SK-N-SH (cell line): Measurements from ENCODE around the gene SPEF1. TPM values are rescaled to one million over a fixed set of nuclear protein-coding genes. Genes with fewer than 3 reads are reported as not detected.

ENCODE experiments used
- CTCF ChIA-PET: fragments of 300-600, 350-600 bp; formaldehyde crosslinking; extraction: SDS; loops from one replicate; lab custom pipeline; 2021; lab: Yijun Ruan, JAX
- POLR2A ChIA-PET: fragments of 350-600 bp; sonication (Branson Sonifier 250); formaldehyde crosslinking; extraction: SDS; loops from one replicate; lab custom pipeline; 2020; ENCODE audit warnings: antibody characterized with exemption, inconsistent platforms; lab: Yijun Ruan, JAX
- DNase-seq: peaks from one replicate; pipeline ENCODE4 v3.0.0; 2012
- H2AFZ ChIP-seq: fragments of 200-600 bp; sonication (generic); 2 replicates; pipeline ENCODE4 v1.8.1; 2016; ENCODE audit warnings: antibody characterized with exemption, mild to moderate bottlenecking, low read depth
- H3F3A ChIP-seq: fragments of 200-600 bp; sonication (generic); replicated peaks from 2 replicates; pipeline ENCODE3; 2016; ENCODE audit warnings: antibody characterized with exemption, mild to moderate bottlenecking; ENCODE audit not compliant: insufficient read depth
- H3K27ac ChIP-seq, 2 experiments: fragments of 200-500 bp in 1 of 2; fragments of 200-600 bp in 1 of 2; sonication (Bioruptor generic) in 1 of 2; sonication (generic), shearing (Covaris generic) in 1 of 2; 2 replicates each; pipeline versions ENCODE4 v1.5.1 to v1.6.1; 2014 to 2016; ENCODE audit warnings: low read depth in 2 of 2, inconsistent platforms in 1 of 2, low read length in 1 of 2, mild to moderate bottlenecking in 1 of 2, mixed read lengths in 1 of 2
- H3K27me3 ChIP-seq: fragments of 200-600 bp; sonication (generic), shearing (Covaris generic); 2 replicates; pipeline ENCODE4 v1.6.1; 2016; ENCODE audit warnings: mixed run types; ENCODE audit not compliant: insufficient read depth
- H3K36me3 ChIP-seq, 2 experiments: fragments of 200-500 bp in 1 of 2; fragments of 200-600 bp in 1 of 2; sonication (Bioruptor generic) in 1 of 2; sonication (generic) in 1 of 2; replicated peaks in 1 of 2; 2 replicates each; pipeline versions ENCODE3 to v1.5.1; 2014 to 2016; ENCODE audit warnings: low read length in 1 of 2, mild to moderate bottlenecking in 1 of 2; ENCODE audit not compliant: insufficient read depth in 2 of 2, control insufficient read depth in 1 of 2
- H3K4me1 ChIP-seq, 2 experiments: fragments of 200-500 bp in 1 of 2; fragments of 200-600 bp in 1 of 2; sonication (Bioruptor generic) in 1 of 2; sonication (generic), shearing (Covaris generic) in 1 of 2; 2 replicates each; pipeline versions ENCODE4 v1.5.1 to v1.6.1; 2014 to 2016; ENCODE audit warnings: low read depth in 1 of 2, low read length in 1 of 2, mixed run types in 1 of 2; ENCODE audit not compliant: insufficient read depth in 2 of 2, control insufficient read depth in 1 of 2
- H3K4me2 ChIP-seq: fragments of 200-600 bp; sonication (generic), shearing (Covaris generic); 2 replicates; pipeline ENCODE4 v1.6.1; 2017; ENCODE audit warnings: mixed run types
- H3K4me3 ChIP-seq, 2 experiments: fragments of 200-500 bp in 1 of 2; fragments of 200-600 bp in 1 of 2; sonication (Bioruptor generic) in 1 of 2; sonication (generic), shearing (Covaris generic) in 1 of 2; 2 replicates each; pipeline versions ENCODE4 v1.5.1 to v1.8.1; 2014 to 2016; ENCODE audit warnings: low read depth in 2 of 2, inconsistent platforms in 1 of 2, low read length in 1 of 2, mild to moderate bottlenecking in 1 of 2, mixed read lengths in 1 of 2, moderate library complexity in 1 of 2
- H3K79me2 ChIP-seq: fragments of 200-600 bp; sonication (generic); 2 replicates; pipeline ENCODE4 v1.8.1; 2017; ENCODE audit warnings: mild to moderate bottlenecking; ENCODE audit not compliant: insufficient read depth
- H3K9ac ChIP-seq: fragments of 200-600 bp; sonication (generic); 2 replicates; pipeline ENCODE4 v1.6.1; 2017; ENCODE audit warnings: mixed run types
- H3K9me2 ChIP-seq: fragments of 200-600 bp; sonication (generic); 2 replicates; pipeline ENCODE4 v1.6.1; 2017; ENCODE audit warnings: mixed run types
- H3K9me3 ChIP-seq: fragments of 200-600 bp; sonication (generic); 2 replicates; pipeline ENCODE4 v1.6.1; 2017; ENCODE audit warnings: mixed run types, mild to moderate bottlenecking, moderate library complexity
- H4K20me1 ChIP-seq: fragments of 200-600 bp; sonication (generic); 2 replicates; pipeline ENCODE4 v1.6.1; 2017; ENCODE audit warnings: mild to moderate bottlenecking, mixed run types; ENCODE audit not compliant: insufficient read depth
- FOXM1 ChIP-seq: IDR thresholded peaks from 2 replicates; pipeline ENCODE4 v1.4.0; 2012; ENCODE audit warnings: low read depth, mild to moderate bottlenecking
- GABPA ChIP-seq: IDR thresholded peaks from 2 replicates; pipeline ENCODE4 v1.4.0; 2012; ENCODE audit warnings: low read depth, mild to moderate bottlenecking
- GATA2 ChIP-seq: sonication (generic); formaldehyde crosslinking; IDR thresholded peaks from 2 replicates; pipeline ENCODE4 v1.5.0; 2020; ENCODE audit warnings: mild to moderate bottlenecking, missing genetic modification reagents
- RXRA ChIP-seq: IDR thresholded peaks from 2 replicates; pipeline ENCODE4 v1.4.0; 2012; ENCODE audit warnings: low read depth, mild to moderate bottlenecking, borderline replicate concordance
- TEAD4 ChIP-seq: IDR thresholded peaks from 2 replicates; pipeline ENCODE4 v1.4.0; 2012; ENCODE audit warnings: mild to moderate bottlenecking, borderline replicate concordance; ENCODE audit not compliant: insufficient read depth
- USF2 ChIP-seq: fragments of 150-350 bp; IDR thresholded peaks from 2 replicates; pipeline ENCODE4 v1.6.1; 2017; ENCODE audit warnings: antibody characterized with exemption, low read length, low read depth, borderline replicate concordance
- WGBS: methylation state at CpG from one replicate; pipeline ENCODE4 v1.1.6; 2017; ENCODE audit warnings: low lambda C conversion rate; 5-methylcytosine and 5-hydroxymethylcytosine counted together
- polyA plus RNA-seq, 3 experiments: library from polyadenylated mRNA; depleted of rRNA; stranded (reverse); fragments of >200 nt; gene quantifications; 2 replicates each; pipeline ENCODE4 v1.2.3, GENCODE V29; 2012
- TF ChIP-seq, protein P1 (sequence below): IDR thresholded peaks from 2 replicates; pipeline ENCODE4 v1.6.1; 2012; ENCODE audit warnings: mild to moderate bottlenecking, low read depth, low read length, moderate library complexity
- TF ChIP-seq, protein P2 (sequence below): IDR thresholded peaks from 2 replicates; pipeline ENCODE4; 2012
- TF ChIP-seq, protein P3 (sequence below): IDR thresholded peaks from 2 replicates; pipeline ENCODE4 v1.4.0; 2012; ENCODE audit warnings: low read depth, borderline replicate concordance
- TF ChIP-seq, protein P4 (sequence below): fragments of 150-350 bp; IDR thresholded peaks from 2 replicates; pipeline ENCODE4 v1.6.1; 2016; ENCODE audit warnings: mild to moderate bottlenecking, low read depth, low read length

Gene SPEF1
- polyA plus RNA-seq, 1 of the 3 experiments (the other 2 are of a cell fraction), result 1.6 TPM

GRCh38 chr20:3743251-3743650 lies 38.0 kb downstream of the SPEF1 start:
- no peaks in the 10 kb centered on the region for H3K79me2 ChIP-seq
- CTCF ChIA-PET, result interaction anchor here (1.0 to 1.6 kb wide), 3 partner anchors 27 to 38 kb away, joined by 3 to 5 read pairs (median 3); partner anchors contain the start of gene SPEF1
- H4K20me1 ChIP-seq, result no peaks in the 10 kb centered on the region
- H3K9me2 ChIP-seq, result no peaks in the 10 kb centered on the region
- H3K4me1 ChIP-seq, result peaks cover 0 to 25% of the 10 kb centered on the region in 2 experiments; a peak in 1 of 4 replicates
- WGBS, result 82% methylated on average over 2 of the region's 2 CpGs
- H2AFZ ChIP-seq, result no peak overlapping the region
- no peak overlapping the region for H3K9ac ChIP-seq
- H3K4me2 ChIP-seq, result no peak overlapping the region
- H3K27me3 ChIP-seq, result no peaks in the 10 kb centered on the region
- H3K9me3 ChIP-seq, result no peaks in the 10 kb centered on the region
- H3K27ac ChIP-seq, result no peak overlapping the region
- no peaks in the 10 kb centered on the region for H3K36me3 ChIP-seq
- TF ChIP-seq, protein P1, sequence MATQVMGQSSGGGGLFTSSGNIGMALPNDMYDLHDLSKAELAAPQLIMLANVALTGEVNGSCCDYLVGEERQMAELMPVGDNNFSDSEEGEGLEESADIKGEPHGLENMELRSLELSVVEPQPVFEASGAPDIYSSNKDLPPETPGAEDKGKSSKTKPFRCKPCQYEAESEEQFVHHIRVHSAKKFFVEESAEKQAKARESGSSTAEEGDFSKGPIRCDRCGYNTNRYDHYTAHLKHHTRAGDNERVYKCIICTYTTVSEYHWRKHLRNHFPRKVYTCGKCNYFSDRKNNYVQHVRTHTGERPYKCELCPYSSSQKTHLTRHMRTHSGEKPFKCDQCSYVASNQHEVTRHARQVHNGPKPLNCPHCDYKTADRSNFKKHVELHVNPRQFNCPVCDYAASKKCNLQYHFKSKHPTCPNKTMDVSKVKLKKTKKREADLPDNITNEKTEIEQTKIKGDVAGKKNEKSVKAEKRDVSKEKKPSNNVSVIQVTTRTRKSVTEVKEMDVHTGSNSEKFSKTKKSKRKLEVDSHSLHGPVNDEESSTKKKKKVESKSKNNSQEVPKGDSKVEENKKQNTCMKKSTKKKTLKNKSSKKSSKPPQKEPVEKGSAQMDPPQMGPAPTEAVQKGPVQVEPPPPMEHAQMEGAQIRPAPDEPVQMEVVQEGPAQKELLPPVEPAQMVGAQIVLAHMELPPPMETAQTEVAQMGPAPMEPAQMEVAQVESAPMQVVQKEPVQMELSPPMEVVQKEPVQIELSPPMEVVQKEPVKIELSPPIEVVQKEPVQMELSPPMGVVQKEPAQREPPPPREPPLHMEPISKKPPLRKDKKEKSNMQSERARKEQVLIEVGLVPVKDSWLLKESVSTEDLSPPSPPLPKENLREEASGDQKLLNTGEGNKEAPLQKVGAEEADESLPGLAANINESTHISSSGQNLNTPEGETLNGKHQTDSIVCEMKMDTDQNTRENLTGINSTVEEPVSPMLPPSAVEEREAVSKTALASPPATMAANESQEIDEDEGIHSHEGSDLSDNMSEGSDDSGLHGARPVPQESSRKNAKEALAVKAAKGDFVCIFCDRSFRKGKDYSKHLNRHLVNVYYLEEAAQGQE, result no peak
- TF ChIP-seq, protein P2, sequence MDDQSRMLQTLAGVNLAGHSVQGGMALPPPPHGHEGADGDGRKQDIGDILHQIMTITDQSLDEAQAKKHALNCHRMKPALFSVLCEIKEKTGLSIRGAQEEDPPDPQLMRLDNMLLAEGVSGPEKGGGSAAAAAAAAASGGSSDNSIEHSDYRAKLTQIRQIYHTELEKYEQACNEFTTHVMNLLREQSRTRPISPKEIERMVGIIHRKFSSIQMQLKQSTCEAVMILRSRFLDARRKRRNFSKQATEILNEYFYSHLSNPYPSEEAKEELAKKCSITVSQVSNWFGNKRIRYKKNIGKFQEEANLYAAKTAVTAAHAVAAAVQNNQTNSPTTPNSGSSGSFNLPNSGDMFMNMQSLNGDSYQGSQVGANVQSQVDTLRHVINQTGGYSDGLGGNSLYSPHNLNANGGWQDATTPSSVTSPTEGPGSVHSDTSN, result no peak
- TF ChIP-seq, protein P3, sequence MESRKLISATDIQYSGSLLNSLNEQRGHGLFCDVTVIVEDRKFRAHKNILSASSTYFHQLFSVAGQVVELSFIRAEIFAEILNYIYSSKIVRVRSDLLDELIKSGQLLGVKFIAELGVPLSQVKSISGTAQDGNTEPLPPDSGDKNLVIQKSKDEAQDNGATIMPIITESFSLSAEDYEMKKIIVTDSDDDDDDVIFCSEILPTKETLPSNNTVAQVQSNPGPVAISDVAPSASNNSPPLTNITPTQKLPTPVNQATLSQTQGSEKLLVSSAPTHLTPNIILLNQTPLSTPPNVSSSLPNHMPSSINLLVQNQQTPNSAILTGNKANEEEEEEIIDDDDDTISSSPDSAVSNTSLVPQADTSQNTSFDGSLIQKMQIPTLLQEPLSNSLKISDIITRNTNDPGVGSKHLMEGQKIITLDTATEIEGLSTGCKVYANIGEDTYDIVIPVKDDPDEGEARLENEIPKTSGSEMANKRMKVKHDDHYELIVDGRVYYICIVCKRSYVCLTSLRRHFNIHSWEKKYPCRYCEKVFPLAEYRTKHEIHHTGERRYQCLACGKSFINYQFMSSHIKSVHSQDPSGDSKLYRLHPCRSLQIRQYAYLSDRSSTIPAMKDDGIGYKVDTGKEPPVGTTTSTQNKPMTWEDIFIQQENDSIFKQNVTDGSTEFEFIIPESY, result no peak
- TF ChIP-seq FOXM1, result no peak
- TF ChIP-seq GABPA, result no peak
- TF ChIP-seq, protein P4, sequence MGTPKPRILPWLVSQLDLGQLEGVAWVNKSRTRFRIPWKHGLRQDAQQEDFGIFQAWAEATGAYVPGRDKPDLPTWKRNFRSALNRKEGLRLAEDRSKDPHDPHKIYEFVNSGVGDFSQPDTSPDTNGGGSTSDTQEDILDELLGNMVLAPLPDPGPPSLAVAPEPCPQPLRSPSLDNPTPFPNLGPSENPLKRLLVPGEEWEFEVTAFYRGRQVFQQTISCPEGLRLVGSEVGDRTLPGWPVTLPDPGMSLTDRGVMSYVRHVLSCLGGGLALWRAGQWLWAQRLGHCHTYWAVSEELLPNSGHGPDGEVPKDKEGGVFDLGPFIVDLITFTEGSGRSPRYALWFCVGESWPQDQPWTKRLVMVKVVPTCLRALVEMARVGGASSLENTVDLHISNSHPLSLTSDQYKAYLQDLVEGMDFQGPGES, result no peak
- TF ChIP-seq GATA2 (CRISPR knock-in tag), result no peak
- no peak for TF ChIP-seq USF2
- TF ChIP-seq RXRA, result no peak
- no peak for TF ChIP-seq TEAD4
- TF ChIP-seq, all 33 proteins: peak for 0
- Histone ChIP-seq H3K4me3 (no peak overlapping the region), H3F3A (no peaks in the 10 kb centered on the region)
- POLR2A ChIA-PET, result no interaction called here
- no peak for DNase-seq
